ENCODE measurements around the gene P2RX4. TPM values are rescaled to one million over a fixed set of nuclear protein-coding genes. Genes with fewer than 3 reads are reported as not detected.

P2RX4 gene
- total and polyA plus RNA-seq, 3 donors from 2014 or later, result 20.2 to 50.0 (median 36.0) TPM

GRCh38 chr12:121217761-121218160, 7.8 kb downstream of the P2RX4 start:
- Histone ChIP-seq H3K36me3 (ENCODE audit: low read depth, missing control alignments) (no peaks in the 10 kb centered on the region), H3K9me3 (no peaks in the 10 kb centered on the region), H3K27me3 (no peaks in the 10 kb centered on the region), H3K4me1 (no peaks in the 10 kb centered on the region), H3K27ac (no peak overlapping the region), H3K4me3 (no peak overlapping the region)
- intact Hi-C loops (cut with DNase I; ENCODE audit: low total_unique reads), result no loop called here
- TF ChIP-seq POLR2A (IDR thresholded peaks at IDR 0.05) (no peak), CTCF (IDR thresholded peaks at IDR 0.05) (no peak)
- 86 to 90% methylated on average over 5 of the region's 5 CpGs for WGBS, 2 donors
- no peak for DNase-seq

- TF ChIP-seq POLR2A (IDR thresholded peaks at IDR 0.05) (no peak), CTCF (IDR thresholded peaks at IDR 0.05) (no peak)
- 88 to 89% methylated on average over 17 to 18 of the region's 18 CpGs for WGBS, 2 donors
- Histone ChIP-seq H3K9me3 (no peaks in the 10 kb centered on the region), H3K4me3 (no peak overlapping the region), H3K36me3 (ENCODE audit: low read depth, missing control alignments) (no peaks in the 10 kb centered on the region), H3K27me3 (no peaks in the 10 kb centered on the region), H3K4me1 (no peaks in the 10 kb centered on the region), H3K27ac (no peak overlapping the region)
- DNase-seq, result no peak
- intact Hi-C loops (cut with DNase I; ENCODE audit: low total_unique reads), result no loop called here
Measured at GRCh38 chr12:121218588-121219352, 8.8 kb downstream of the P2RX4 start.

- no peaks in the 10 kb centered on the region for H3K9me3 ChIP-seq
- no peaks in the 10 kb centered on the region for H3K4me1 ChIP-seq
- intact Hi-C loops (cut with DNase I; ENCODE audit: low total_unique reads), result no loop called here
- no peaks in the 10 kb centered on the region for H3K27me3 ChIP-seq
- H3K36me3 ChIP-seq (ENCODE audit: low read depth, missing control alignments), result no peaks in the 10 kb centered on the region
- WGBS, 2 donors, result 96% methylated on average over 3 of the region's 3 CpGs
- no peak for TF ChIP-seq POLR2A (IDR thresholded peaks at IDR 0.05)
- no peak for TF ChIP-seq CTCF (IDR thresholded peaks at IDR 0.05)
- H3K27ac ChIP-seq, result no peak overlapping the region
- no peak overlapping the region for H3K4me3 ChIP-seq
- no peak for DNase-seq
Measured at GRCh38 chr12:121219353-121219986, 9.5 kb downstream of the P2RX4 start.

GRCh38 chr12:121222847-121223246, 12.9 kb downstream of the P2RX4 start:
- no peaks in the 10 kb centered on the region for H3K36me3 ChIP-seq (ENCODE audit: low read depth, missing control alignments)
- H3K27ac ChIP-seq, result no peak overlapping the region
- intact Hi-C loops (cut with DNase I; ENCODE audit: low total_unique reads), result no loop called here

More at GRCh38 chr12:121222847-121223246, 12.9 kb downstream of the P2RX4 start:
- TF ChIP-seq POLR2A (IDR thresholded peaks at IDR 0.05) (no peak), CTCF (IDR thresholded peaks at IDR 0.05) (no peak)
- no peak overlapping the region for H3K4me3 ChIP-seq
- H3K27me3 ChIP-seq, result no peaks in the 10 kb centered on the region
- DNase-seq, result no peak
- no peaks in the 10 kb centered on the region for H3K4me1 ChIP-seq
- WGBS, 2 donors, result 94 to 96% methylated on average over 9 to 10 of the region's 10 CpGs
- no peaks in the 10 kb centered on the region for H3K9me3 ChIP-seq
